SU-DHL-6 (cell line): ENCODE results near the gene EPC1.
"Not testable (repeated sequence)": the region's sequence is repeated elsewhere in the genome, so short reads cannot be mapped to it uniquely, and the experiment has no call there.

Experiments used
- H2AFZ ChIP-seq: fragments of 200-600 bp; sonication (generic); 2 replicates; pipeline ENCODE4 v1.6.1; 2014; ENCODE audit warnings: low read depth, mild to moderate bottlenecking, moderate library complexity, mixed read lengths, antibody characterized with exemption, low read length; ENCODE audit not compliant: severe bottlenecking
- H3F3A ChIP-seq: fragments of 200-600 bp; shearing (Covaris generic); 2 replicates; pipeline ENCODE4 v1.6.0; 2016; ENCODE audit warnings: antibody characterized with exemption, mild to moderate bottlenecking; ENCODE audit not compliant: insufficient read depth
- H3K27ac ChIP-seq: fragments of 200-600 bp; sonication (generic); 2 replicates; pipeline ENCODE4 v1.5.1; 2016; ENCODE audit warnings: low read depth, mild to moderate bottlenecking, low read length, moderate library complexity, mixed read lengths
- H3K27me3 ChIP-seq: fragments of 200-600 bp; sonication (generic), shearing (Covaris generic); 2 replicates; pipeline ENCODE4 v1.6.0; 2014; ENCODE audit warnings: mild to moderate bottlenecking, low read length
- H3K36me3 ChIP-seq: fragments of 200-600 bp; sonication (generic); 2 replicates; pipeline ENCODE4 v1.6.1; 2014; ENCODE audit warnings: mild to moderate bottlenecking, low read length, mixed read lengths
- H3K4me2 ChIP-seq: fragments of 300-600, 200-600 bp; shearing (Covaris generic), sonication (generic); 2 replicates; pipeline ENCODE4 v1.6.0; 2014; ENCODE audit warnings: low read length, low read depth, mild to moderate bottlenecking; ENCODE audit not compliant: poor library complexity, severe bottlenecking
- H3K4me3 ChIP-seq: fragments of 200-600 bp; sonication (generic); 2 replicates; pipeline ENCODE4 v1.5.1; 2014; ENCODE audit warnings: antibody characterized with exemption, low read length, mild to moderate bottlenecking, mixed read lengths; ENCODE audit not compliant: insufficient read depth, poor library complexity, severe bottlenecking
- H3K79me2 ChIP-seq: fragments of 200-600 bp; sonication (generic); 2 replicates; pipeline ENCODE4 v1.6.1; 2014; ENCODE audit warnings: mild to moderate bottlenecking, low read length, moderate library complexity; ENCODE audit not compliant: insufficient read depth
- H3K9ac ChIP-seq: fragments of 200-600 bp; sonication (generic); 2 replicates; pipeline ENCODE4 v1.7.0; 2014; ENCODE audit warnings: mild to moderate bottlenecking, low read length
- H3K9me2 ChIP-seq: fragments of 200-600 bp; sonication (generic); replicated peaks from 2 replicates; pipeline ENCODE4 v1.6.1; 2014; ENCODE audit warnings: low read length; ENCODE audit not compliant: insufficient read depth
- H3K9me3 ChIP-seq: fragments of 200-600 bp; sonication (generic); 2 replicates; pipeline ENCODE4 v1.6.1; 2014; ENCODE audit warnings: low read length, mixed read lengths; ENCODE audit not compliant: insufficient read depth
- H4K20me1 ChIP-seq: fragments of 200-600 bp; sonication (generic); 2 replicates; pipeline ENCODE4 v1.6.1; 2014; ENCODE audit warnings: low read depth, mild to moderate bottlenecking, antibody characterized with exemption, low read length, moderate library complexity, mixed read lengths
- CTCF ChIP-seq: fragments of 200-600 bp; sonication (generic); IDR thresholded peaks from one replicate; pipeline ENCODE4 v1.5.1; 2017; ENCODE audit warnings: antibody characterized with exemption, mild to moderate bottlenecking, low read length, moderate library complexity; ENCODE audit not compliant: insufficient read depth, poor library complexity, severe bottlenecking
- EZH2phosphoT487 ChIP-seq: fragments of 200-600 bp; sonication (generic), shearing (Covaris generic); conservative IDR thresholded peaks from 2 replicates; pipeline ENCODE4 v1.6.1; 2018; ENCODE audit warnings: mild to moderate bottlenecking, antibody characterized with exemption, low read length, moderate library complexity, mixed read lengths

EPC1 gene

GRCh38 chr10:32253821-32254220 lies 93.1 kb downstream of the EPC1 start:
- Histone ChIP-seq H3F3A (no peaks in the 10 kb centered on the region), H3K27me3 (no peaks in the 10 kb centered on the region), H3K9me2 (no peaks in the 10 kb centered on the region), H2AFZ (no peak overlapping the region), H4K20me1 (no peaks in the 10 kb centered on the region), H3K9ac (no peak overlapping the region), H3K79me2 (no peaks in the 10 kb centered on the region), H3K9me3 (no peaks in the 10 kb centered on the region), H3K27ac (no peak overlapping the region), H3K4me3 (no peak overlapping the region), H3K36me3 (no peaks in the 10 kb centered on the region), H3K4me2 (no peak overlapping the region)
- TF ChIP-seq EZH2phosphoT487, result no peak
- TF ChIP-seq CTCF, result no peak

- H2AFZ ChIP-seq, result no peak overlapping the region
- H3F3A ChIP-seq, result no peaks in the 10 kb centered on the region
- no peak overlapping the region for H3K27ac ChIP-seq
- no peaks in the 10 kb centered on the region for H3K79me2 ChIP-seq
- no peaks in the 10 kb centered on the region for H3K9me2 ChIP-seq
- H3K9me3 ChIP-seq, result no peaks in the 10 kb centered on the region
- H3K4me2 ChIP-seq, result no peak overlapping the region
- TF ChIP-seq CTCF (no peak), EZH2phosphoT487 (no peak)
- no peaks in the 10 kb centered on the region for H4K20me1 ChIP-seq
- H3K9ac ChIP-seq, result no peak overlapping the region
- H3K4me3 ChIP-seq, result no peak overlapping the region
- H3K36me3 ChIP-seq, result no peaks in the 10 kb centered on the region
- no peaks in the 10 kb centered on the region for H3K27me3 ChIP-seq
Observed at GRCh38 chr10:32253276-32253675, 93.7 kb downstream of the EPC1 start.

- H2AFZ ChIP-seq, H3K4me2 ChIP-seq: not testable (repeated sequence)
Observed at GRCh38 chr10:32250489-32250888, 96.5 kb downstream of the EPC1 start.

GRCh38 chr10:32246685-32247084 lies 100.3 kb downstream of the EPC1 start:
- TF ChIP-seq CTCF (no peak), EZH2phosphoT487 (no peak)
- H4K20me1 ChIP-seq, result no peaks in the 10 kb centered on the region
- H3K27me3 ChIP-seq, result no peaks in the 10 kb centered on the region
- H3K9me2 ChIP-seq, result no peaks in the 10 kb centered on the region
- no peaks in the 10 kb centered on the region for H3K9me3 ChIP-seq
- no peak overlapping the region for H3K27ac ChIP-seq
- H3F3A ChIP-seq, result no peaks in the 10 kb centered on the region
- H3K9ac ChIP-seq, result no peak overlapping the region
- H3K79me2 ChIP-seq, result no peaks in the 10 kb centered on the region
- no peak overlapping the region for H2AFZ ChIP-seq
- H3K4me2 ChIP-seq, result no peak overlapping the region
- no peaks in the 10 kb centered on the region for H3K36me3 ChIP-seq
- no peak overlapping the region for H3K4me3 ChIP-seq

More at GRCh38 chr10:32250489-32250888, 96.5 kb downstream of the EPC1 start:
- not testable (repeated sequence) for H3K36me3 ChIP-seq, H3K27ac ChIP-seq, H3K9me3 ChIP-seq, H3K9me2 ChIP-seq, H4K20me1 ChIP-seq, H3K27me3 ChIP-seq, H3K9ac ChIP-seq, H3F3A ChIP-seq, H3K79me2 ChIP-seq, H3K4me3 ChIP-seq
